ENCODE data around the gene PRMT9. TPM values are rescaled to one million over a fixed set of nuclear protein-coding genes. Genes with fewer than 3 reads are reported as not detected.

PRMT9 gene
- total and polyA plus RNA-seq, 2 of the 13 experiments (the other 11 are each of a cell fraction or from before 2014, with no cell fraction given) = 4.0 to 9.7 TPM

DNA sequence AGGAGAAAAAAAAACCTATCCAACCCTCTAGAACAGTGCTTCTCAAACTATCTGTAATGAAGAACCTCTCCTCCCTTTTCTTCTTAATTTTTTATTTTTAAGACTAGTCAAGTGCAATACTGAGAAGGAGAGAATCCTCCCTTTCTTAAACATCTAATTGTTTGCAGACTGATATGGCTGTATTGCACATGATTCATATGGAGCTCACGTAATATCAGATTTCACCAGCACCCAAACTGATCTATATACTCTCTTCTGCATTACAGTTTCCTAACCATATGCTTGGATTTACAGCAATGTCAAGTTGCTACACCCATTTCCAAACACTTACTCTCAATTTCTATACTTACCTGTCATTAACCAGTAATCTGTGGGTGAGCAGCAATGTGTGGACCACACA, 9.5 kb downstream of the PRMT9 start:
- ChIA-PET CTCF (ENCODE audit: low intra/inter-chr PET ratio, low total read pairs) (no interaction called here), POLR2A (interaction anchor here (0.7 kb wide), 1 partner anchor 9 kb away, joined by 3 read pairs; the partner anchor contains the start of gene PRMT9)
- Histone ChIP-seq H4K20me1 (ENCODE audit: insufficient read depth, low read length) (no peaks in the 10 kb centered on the region), H3K27me3 (ENCODE audit: control insufficient read depth in 1 of 2, insufficient read depth in 2 of 2, low read length in 2 of 2) (no peaks in the 10 kb centered on the region), H3K4me2 (ENCODE audit: low read depth, low read length) (no peak overlapping the region), H3K9ac (ENCODE audit: insufficient read depth, low read depth, low read length) (no peak overlapping the region), H3K27ac (ENCODE audit: extremely low read length, insufficient read depth, low read length) (no peak overlapping the region), H3K4me1 (ENCODE audit: insufficient read depth, low read length) (no peaks in the 10 kb centered on the region), H3K36me3 (replicated peaks in 1 of 2; ENCODE audit: control insufficient read depth in 1 of 2, insufficient read depth in 2 of 2, low read length in 2 of 2) (peaks cover 0 to 18% of the 10 kb centered on the region in 2 experiments; a peak in 2 of 5 replicates), H3K79me2 (ENCODE audit: insufficient read depth, low read length) (no peaks in the 10 kb centered on the region), H2AFZ (ENCODE audit: low read length) (no peak overlapping the region), H3K4me3 (replicated peaks in 1 of 3; ENCODE audit: insufficient read depth in 1 of 3, low read depth in 2 of 3, low read length in 3 of 3) (no peak overlapping the region), H3K9me3 (ENCODE audit: low read length) (no peaks in the 10 kb centered on the region)
- intact Hi-C loops (cut with micrococcal nuclease; ENCODE audit: unreplicated experiment) = no loop called here
- 100% methylated on average over 1 of the region's 1 CpG for WGBS (ENCODE audit: low lambda C conversion rate)
- BruUV-seq (replicated peaks) = no TSS peak
- no peak for TF ChIP-seq JDP2 (CRISPR knock-in tag; IDR thresholded peaks at IDR 0.05; ENCODE audit: borderline replicate concordance)
- TF ChIP-seq, protein P1, sequence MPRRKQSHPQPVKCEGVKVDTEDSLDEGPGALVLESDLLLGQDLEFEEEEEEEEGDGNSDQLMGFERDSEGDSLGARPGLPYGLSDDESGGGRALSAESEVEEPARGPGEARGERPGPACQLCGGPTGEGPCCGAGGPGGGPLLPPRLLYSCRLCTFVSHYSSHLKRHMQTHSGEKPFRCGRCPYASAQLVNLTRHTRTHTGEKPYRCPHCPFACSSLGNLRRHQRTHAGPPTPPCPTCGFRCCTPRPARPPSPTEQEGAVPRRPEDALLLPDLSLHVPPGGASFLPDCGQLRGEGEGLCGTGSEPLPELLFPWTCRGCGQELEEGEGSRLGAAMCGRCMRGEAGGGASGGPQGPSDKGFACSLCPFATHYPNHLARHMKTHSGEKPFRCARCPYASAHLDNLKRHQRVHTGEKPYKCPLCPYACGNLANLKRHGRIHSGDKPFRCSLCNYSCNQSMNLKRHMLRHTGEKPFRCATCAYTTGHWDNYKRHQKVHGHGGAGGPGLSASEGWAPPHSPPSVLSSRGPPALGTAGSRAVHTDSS (CRISPR knock-in tag; conservative IDR thresholded peaks at IDR 0.05) = no peak
- TF ChIP-seq ZNF18 (CRISPR knock-in tag; IDR thresholded peaks at IDR 0.05; ENCODE audit: insufficient replicate concordance) = no peak
- FAIRE-seq (no peak), ATAC-seq (no peak), DNase-seq (ENCODE audit: low spot score) (no peak)
- in situ Hi-C loops (cut with HindIII; ENCODE audit: extremely low pct_ligation_motif_present, low pct_unique_long_range_greater_than_20kb) = no loop called here

DNA sequence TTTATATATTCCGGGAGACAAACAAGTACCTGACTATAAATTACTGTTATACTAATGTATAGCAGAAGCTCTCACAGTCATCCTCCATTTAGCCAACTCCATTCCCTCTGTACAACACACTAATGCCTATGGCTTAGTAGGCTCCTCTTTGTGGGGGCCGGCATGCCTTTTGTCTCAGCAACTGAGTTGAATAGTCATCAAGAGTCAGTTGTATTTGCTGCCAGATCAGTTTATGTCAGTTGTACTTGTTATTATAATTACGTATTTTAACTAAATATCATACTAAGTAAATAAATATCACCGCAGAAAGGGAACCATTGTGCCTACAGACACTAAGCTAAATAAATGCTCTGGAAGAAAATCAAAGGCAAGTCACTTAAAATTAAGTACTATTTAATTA, 9.9 kb downstream of the PRMT9 start:
- ChIA-PET POLR2A (no interaction called here), CTCF (ENCODE audit: low intra/inter-chr PET ratio, low total read pairs) (no interaction called here)
- no peaks in the 10 kb centered on the region for H4K20me1 ChIP-seq (ENCODE audit: insufficient read depth, low read length)
- no peak for DNase-seq (ENCODE audit: low spot score)
- no peak overlapping the region for H3K4me3 ChIP-seq (replicated peaks in 1 of 3; ENCODE audit: insufficient read depth in 1 of 3, low read depth in 2 of 3, low read length in 3 of 3)
- WGBS (ENCODE audit: low lambda C conversion rate) = 96% methylated on average over 4 of the region's 4 CpGs
- H3K79me2 ChIP-seq (ENCODE audit: insufficient read depth, low read length) = no peaks in the 10 kb centered on the region
- no peak for FAIRE-seq
- no peaks in the 10 kb centered on the region for H3K4me1 ChIP-seq (ENCODE audit: insufficient read depth, low read length)
- H3K27ac ChIP-seq (ENCODE audit: extremely low read length, insufficient read depth, low read length) = no peak overlapping the region
- intact Hi-C loops (cut with micrococcal nuclease; ENCODE audit: unreplicated experiment) (no loop called here), in situ Hi-C loops (cut with HindIII; ENCODE audit: extremely low pct_ligation_motif_present, low pct_unique_long_range_greater_than_20kb) (no loop called here)
- peaks cover 0 to 17% of the 10 kb centered on the region in 2 experiments; a peak in 2 of 5 replicates for H3K36me3 ChIP-seq (replicated peaks in 1 of 2; ENCODE audit: control insufficient read depth in 1 of 2, insufficient read depth in 2 of 2, low read length in 2 of 2)
- BruUV-seq (replicated peaks) = no TSS peak
- no peak overlapping the region for H3K4me2 ChIP-seq (ENCODE audit: low read depth, low read length)
- no peak overlapping the region for H2AFZ ChIP-seq (ENCODE audit: low read length)
- H3K9me3 ChIP-seq (ENCODE audit: low read length) = no peaks in the 10 kb centered on the region
- no peak overlapping the region for H3K9ac ChIP-seq (ENCODE audit: insufficient read depth, low read depth, low read length)
- no peak for ATAC-seq
- no peaks in the 10 kb centered on the region for H3K27me3 ChIP-seq (ENCODE audit: control insufficient read depth in 1 of 2, insufficient read depth in 2 of 2, low read length in 2 of 2)
- TF ChIP-seq ZNF547 (CRISPR knock-in tag; IDR thresholded peaks at IDR 0.05) = no peak
- no peak for TF ChIP-seq SP1 (IDR thresholded peaks at IDR 0.05)
- TF ChIP-seq SP1 (CRISPR knock-in tag; IDR thresholded peaks at IDR 0.05) = no peak
- no peak for TF ChIP-seq ZNF674 (CRISPR knock-in tag; IDR thresholded peaks at IDR 0.05; ENCODE audit: low read depth)
- no peak for TF ChIP-seq NPAS2 (CRISPR knock-in tag; IDR thresholded peaks at IDR 0.05; ENCODE audit: borderline replicate concordance)
- TF ChIP-seq MZF1 (CRISPR knock-in tag; IDR thresholded peaks at IDR 0.05; ENCODE audit: borderline replicate concordance) = no peak
- no peak for TF ChIP-seq RBFOX2 (IDR thresholded peaks at IDR 0.05; ENCODE audit: low read depth, low read length)
- TF ChIP-seq, protein P2, sequence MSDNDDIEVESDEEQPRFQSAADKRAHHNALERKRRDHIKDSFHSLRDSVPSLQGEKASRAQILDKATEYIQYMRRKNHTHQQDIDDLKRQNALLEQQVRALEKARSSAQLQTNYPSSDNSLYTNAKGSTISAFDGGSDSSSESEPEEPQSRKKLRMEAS (IDR thresholded peaks at IDR 0.05) = no peak
- TF ChIP-seq HMGXB4 (CRISPR knock-in tag; IDR thresholded peaks at IDR 0.05; ENCODE audit: borderline replicate concordance in 1 of 2, low read depth in 1 of 2) = no peak
- no peak for TF ChIP-seq ZMYM2 (CRISPR knock-in tag; IDR thresholded peaks at IDR 0.05)

All from HepG2 (cell line).